HG03196 (cell line): Measurements from ENCODE around the gene EIF4A2.

Experiments
- ATAC-seq: cut with Tn5 transposase; IDR thresholded peaks from one replicate; pipeline ENCODE4 v1.9.1; 2021; ENCODE audit not compliant: unreplicated experiment

EIF4A2 gene

GRCh38 chr3:186783058-186783730, at the start of gene EIF4A2:
Gene EIF4A2 (plus strand): TSS chr3:186783577. CDS start chr3:186783611, 34 bp downstream.
- peak; percentile 70 for ATAC-seq

- ATAC-seq = no peak
Observed at GRCh38 chr3:186742618-186743380, 40.6 kb upstream of the EIF4A2 start.

- ATAC-seq = no peak
Observed at GRCh38 chr3:186743666-186744065, 39.7 kb upstream of the EIF4A2 start.

DNA sequence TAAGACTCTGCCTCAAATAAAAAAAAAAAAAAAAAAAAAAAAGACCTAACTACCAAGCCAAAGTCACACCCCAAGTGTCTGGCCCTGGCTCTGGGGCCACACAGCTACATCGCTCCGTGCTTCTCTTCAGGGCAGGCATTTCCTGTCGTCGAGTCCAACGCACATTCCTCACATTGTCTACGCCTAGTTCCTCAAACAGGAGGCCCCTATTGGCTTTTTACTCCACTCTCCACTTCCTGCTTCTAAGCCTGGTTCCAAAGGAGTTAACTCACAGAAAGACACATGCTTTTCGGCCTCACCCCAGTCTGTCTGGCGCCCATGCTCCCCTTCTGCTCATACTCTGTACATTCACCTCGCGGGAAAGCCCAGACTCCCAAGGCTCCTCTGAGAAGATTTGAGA, 37.4 kb upstream of the EIF4A2 start:
- no peak for ATAC-seq

GRCh38 chr3:186750316-186750715, 33.1 kb upstream of the EIF4A2 start:
- ATAC-seq = no peak

GRCh38 chr3:186751480-186751879, 31.9 kb upstream of the EIF4A2 start:
- no peak for ATAC-seq

DNA sequence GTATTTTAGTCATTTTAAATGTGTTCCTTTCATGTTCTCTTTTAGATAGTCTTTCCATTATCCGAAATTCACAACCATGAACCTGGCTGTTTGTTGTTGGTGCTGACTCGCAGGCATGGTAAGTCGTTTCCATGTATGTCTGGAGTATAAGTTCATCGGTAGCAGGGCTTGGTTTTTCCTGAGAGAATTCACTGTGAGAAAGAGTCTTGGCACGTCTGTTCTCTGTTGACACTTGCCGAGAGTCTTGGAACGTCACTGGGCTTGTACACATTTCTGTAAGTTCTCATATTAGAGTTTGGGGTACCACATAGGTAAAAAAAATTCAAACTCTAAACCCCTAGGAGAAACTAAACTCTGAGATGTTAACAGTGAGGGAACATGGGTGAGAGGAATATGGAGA, 29.4 kb upstream of the EIF4A2 start:
- ATAC-seq = no peak

- no peak for ATAC-seq
Observed at GRCh38 chr3:186754871-186755270, 28.5 kb upstream of the EIF4A2 start.

- ATAC-seq = no peak
Observed at GRCh38 chr3:186757214-186757613, 26.2 kb upstream of the EIF4A2 start.

- no peak for ATAC-seq
Observed at GRCh38 chr3:186757686-186758220, 25.6 kb upstream of the EIF4A2 start.

DNA sequence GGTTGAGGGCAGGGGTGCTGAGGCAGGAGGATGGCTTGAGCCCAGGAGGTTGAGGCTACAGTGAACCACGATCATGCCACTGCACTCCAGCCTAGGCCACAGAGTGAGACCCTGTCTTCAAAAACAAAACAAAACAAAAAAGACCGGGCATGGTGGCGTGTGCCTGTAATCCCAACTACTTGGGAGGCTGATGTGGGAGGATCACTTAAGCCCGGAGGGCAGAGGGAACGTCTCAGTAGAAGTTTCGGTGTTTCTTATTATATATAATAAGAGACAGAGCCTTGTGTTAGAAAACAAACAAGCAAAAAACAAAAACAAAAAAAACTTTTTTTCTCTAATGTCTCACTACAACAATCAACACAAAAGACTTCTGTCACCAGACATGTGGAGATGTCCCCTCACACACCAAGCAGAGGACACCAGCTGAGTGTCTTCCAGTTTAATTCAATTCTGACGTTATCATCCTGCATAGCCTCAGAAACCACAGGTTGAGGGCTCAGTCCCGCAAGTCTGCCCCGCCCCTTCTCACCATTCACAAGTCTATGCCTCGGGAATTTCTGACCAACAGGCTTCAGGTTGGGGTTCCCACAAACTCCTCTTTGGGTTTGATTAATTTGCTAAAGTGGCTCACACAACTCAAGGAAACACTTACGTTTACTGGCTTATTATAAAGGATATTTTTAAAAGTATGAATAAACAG, 24.0 kb upstream of the EIF4A2 start:
- ATAC-seq = no peak

DNA sequence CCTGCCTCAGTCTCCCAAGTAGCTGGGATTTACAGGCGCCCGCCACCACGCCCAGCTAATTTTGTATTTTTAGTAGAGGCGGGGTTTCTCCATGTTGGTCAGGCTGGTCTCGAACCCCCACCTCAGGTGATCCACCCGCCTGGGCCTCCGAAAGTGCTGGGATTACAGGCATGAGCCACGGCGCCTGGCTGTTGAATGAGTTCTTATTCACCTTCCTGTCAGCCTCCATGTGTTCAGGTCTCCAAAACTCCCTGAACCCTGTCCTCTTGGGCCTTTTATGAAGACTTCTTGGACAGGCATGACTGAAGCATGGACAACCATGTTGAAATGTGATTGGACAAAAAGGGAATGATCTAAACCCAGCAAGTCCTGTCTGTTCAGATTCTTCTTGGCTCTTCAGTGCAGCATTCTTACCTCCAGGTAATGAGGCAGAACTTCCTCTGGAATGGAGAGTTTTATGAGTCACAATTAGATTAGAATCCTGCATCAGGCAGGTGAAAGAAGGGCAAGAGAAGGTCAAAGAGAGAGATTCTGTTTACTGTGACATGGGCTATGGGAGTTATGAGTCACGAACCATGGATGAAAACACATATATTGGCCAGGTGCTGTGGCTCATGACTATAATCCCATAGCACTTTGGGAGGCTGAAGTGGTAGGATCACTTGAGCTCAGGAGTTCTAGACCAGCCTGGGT, 23.1 kb upstream of the EIF4A2 start:
- no peak for ATAC-seq

DNA sequence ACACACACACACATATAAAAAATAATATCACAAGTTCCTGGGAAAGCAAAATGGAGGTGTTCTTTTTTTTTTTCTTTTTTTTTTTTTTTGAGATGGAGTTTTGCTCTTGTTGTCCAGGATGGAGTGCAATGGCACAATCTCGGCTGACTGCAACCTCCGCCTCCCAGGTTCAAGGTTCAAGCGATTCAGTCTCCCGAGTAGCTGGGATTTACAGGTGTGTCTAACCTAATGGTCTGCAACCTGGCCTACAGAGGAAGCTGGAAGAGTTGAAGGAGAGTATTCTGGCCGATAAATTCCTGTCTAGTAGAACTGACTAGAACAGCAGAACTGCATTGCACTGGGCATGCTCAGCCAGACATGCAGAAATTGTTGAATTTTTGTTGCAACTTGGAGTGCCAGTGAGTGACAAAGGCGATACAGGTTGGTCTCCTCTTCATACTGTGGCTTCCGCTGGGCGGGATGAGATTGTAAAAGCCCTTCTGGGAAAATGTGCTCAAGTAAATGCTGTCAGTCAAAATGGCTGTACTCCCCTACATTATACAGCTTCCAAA, 22.4 kb upstream of the EIF4A2 start:
- ATAC-seq = no peak

GRCh38 chr3:186772281-186772694, 11.1 kb upstream of the EIF4A2 start:
- ATAC-seq = peak; percentile 16

GRCh38 chr3:186772701-186773417, 10.5 kb upstream of the EIF4A2 start:
- ATAC-seq = peak; percentile 91

GRCh38 chr3:186775999-186776398, 7.4 kb upstream of the EIF4A2 start:
- ATAC-seq = no peak

DNA sequence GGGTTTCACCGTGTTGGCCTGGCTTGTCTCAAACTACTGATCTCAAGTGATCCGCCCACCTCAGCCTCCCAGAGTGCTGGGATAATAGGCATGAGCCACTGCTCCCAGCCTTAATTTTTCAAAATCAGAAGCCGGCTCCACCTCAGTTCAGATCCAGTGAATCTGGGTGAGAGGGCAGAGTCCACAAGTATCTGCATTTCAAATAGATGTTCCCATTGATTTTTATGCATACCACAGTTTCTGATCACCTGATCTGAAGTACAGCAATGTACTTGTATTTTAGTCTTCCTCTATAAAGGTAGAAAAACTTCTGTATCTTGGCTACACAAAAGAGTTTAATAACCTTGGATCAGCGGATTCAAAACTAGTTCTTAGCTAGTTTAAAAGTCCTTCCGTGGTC, 4.2 kb upstream of the EIF4A2 start:
- ATAC-seq = no peak

DNA sequence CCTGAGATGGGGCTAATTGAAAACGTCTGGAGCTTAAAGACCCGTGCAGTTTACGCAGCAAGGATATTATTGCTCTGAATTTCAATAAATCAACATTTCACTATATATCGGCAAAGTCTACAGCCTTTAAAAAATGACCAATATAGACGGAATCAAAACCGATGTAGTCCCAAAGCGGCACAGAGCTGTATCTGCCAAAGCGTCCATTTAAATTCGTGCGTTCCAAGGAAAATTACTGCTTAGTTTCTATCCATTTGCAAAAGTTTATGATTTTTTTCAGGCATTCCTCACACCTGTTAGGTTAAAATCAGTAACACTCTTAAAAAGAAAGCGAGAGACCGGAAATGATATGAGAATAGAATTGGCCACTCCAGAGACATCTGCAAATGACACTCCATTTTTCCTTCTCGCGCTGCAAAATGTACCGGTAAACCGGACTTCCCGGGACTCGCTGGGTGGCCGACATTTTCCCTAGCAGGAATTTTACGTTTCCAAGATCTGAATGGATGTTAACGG, 777 bp upstream of the EIF4A2 start:
- peak; percentile 6 for ATAC-seq

GRCh38 chr3:186783731-186784515, 546 bp downstream of the EIF4A2 start:
- peak; percentile 61 for ATAC-seq
